Endothelial cell of umbilical vein (primary cell): Measurements from ENCODE around the gene KCNG2. TPM values are rescaled to one million over a fixed set of nuclear protein-coding genes. Genes with fewer than 3 reads are reported as not detected.

ENCODE experiments used
- BruUV-seq: library from RNA; stranded (reverse); fragments of 400-500 nt; replicated peaks from 2 replicates; lab custom pipeline; 2021; lab: Mats Ljungman, UMichigan
- CTCF ChIA-PET: fragments of 300-600, 350-600 bp; sonication (Branson Sonifier 250); formaldehyde crosslinking; loops from one replicate; lab custom pipeline; 2021; ENCODE audit warnings: antibody characterized with exemption, inconsistent platforms; lab: Charles Lee
- POLR2A ChIA-PET: fragments of 300-600, 350-600 bp; sonication (Branson Sonifier 250); formaldehyde crosslinking; loops from one replicate; lab custom pipeline; 2021; ENCODE audit warnings: antibody characterized with exemption, inconsistent platforms; lab: Charles Lee
- DNase-seq: peaks from one replicate; pipeline ENCODE4 v3.0.0-alpha.2; 2011; ENCODE audit warnings: low read depth, low spot score
- FAIRE-seq: peaks from 2 replicates; lab custom pipeline; 2011; peaks lifted over from hg19 to GRCh38; lab: Jason Lieb, UNC
- H2AFZ ChIP-seq: 2 replicates; pipeline ENCODE4 v1.6.0; 2012; ENCODE audit warnings: low read depth, low read length, control low read depth, inconsistent platforms
- H3K27ac ChIP-seq: 2 replicates; pipeline ENCODE4 v1.5.1; 2011; ENCODE audit warnings: low read depth, mild to moderate bottlenecking, control low read depth, low read length, moderate library complexity; ENCODE audit not compliant: insufficient read depth
- H3K27me3 ChIP-seq, 2 experiments: 2 replicates each; pipeline versions ENCODE4 v1.6.0 to v1.6.1; 2011; ENCODE audit warnings: low read length in 2 of 2, mixed read lengths in 1 of 2; ENCODE audit not compliant: control insufficient read depth in 2 of 2, insufficient read depth in 2 of 2
- H3K36me3 ChIP-seq, 2 experiments: 2 replicates in 1 of 2; 3 replicates in 1 of 2; pipeline ENCODE4 v1.5.1; 2011; ENCODE audit warnings: low read length in 2 of 2, mild to moderate bottlenecking in 1 of 2, moderate library complexity in 1 of 2; ENCODE audit not compliant: control insufficient read depth in 2 of 2, insufficient read depth in 2 of 2; ENCODE audit errors: extremely low read depth in 1 of 2
- H3K4me1 ChIP-seq: 3 replicates; pipeline ENCODE4 v1.5.1; 2011; ENCODE audit warnings: mild to moderate bottlenecking, low read length; ENCODE audit not compliant: control insufficient read depth, insufficient read depth; ENCODE audit errors: extremely low read depth
- H3K4me2 ChIP-seq: 2 replicates; pipeline ENCODE4 v1.6.1; 2011; ENCODE audit warnings: low read length, control low read depth, mixed read lengths; ENCODE audit not compliant: insufficient read depth
- H3K4me3 ChIP-seq, 3 experiments: fragments of 200-600 bp in 1 of 3; sonication (generic), shearing (Covaris generic) in 1 of 3; replicated peaks in 1 of 3; 2 replicates each; pipeline ENCODE4 v1.5.1; 2011 to 2016; ENCODE audit warnings: control low read depth in 3 of 3, low read length in 3 of 3, mild to moderate bottlenecking in 2 of 3, inconsistent platforms in 1 of 3, low read depth in 1 of 3, moderate library complexity in 1 of 3; ENCODE audit not compliant: insufficient read depth in 1 of 3
- H3K79me2 ChIP-seq: 2 replicates; pipeline ENCODE4 v1.6.0; 2012; ENCODE audit warnings: low read length, inconsistent platforms; ENCODE audit not compliant: control insufficient read depth, insufficient read depth
- H3K9ac ChIP-seq: replicated peaks from 2 replicates; pipeline ENCODE3; 2011; ENCODE audit warnings: low read length, control low read depth; ENCODE audit not compliant: insufficient read depth; ENCODE audit errors: extremely low read depth
- H3K9me1 ChIP-seq: replicated peaks from 3 replicates; pipeline ENCODE4 v1.6.0; 2011; ENCODE audit warnings: mild to moderate bottlenecking, low read length; ENCODE audit not compliant: control insufficient read depth, insufficient read depth; ENCODE audit errors: extremely low read depth
- H3K9me3 ChIP-seq: replicated peaks from 2 replicates; pipeline ENCODE4 v1.5.1; 2012; ENCODE audit warnings: low read length, inconsistent platforms; ENCODE audit not compliant: control insufficient read depth, insufficient read depth
- H4K20me1 ChIP-seq: replicated peaks from 2 replicates; pipeline ENCODE3; 2011; ENCODE audit warnings: mild to moderate bottlenecking, low read length; ENCODE audit not compliant: control insufficient read depth, insufficient read depth; ENCODE audit errors: extremely low read depth
- EZH2 ChIP-seq: IDR thresholded peaks from 2 replicates; pipeline ENCODE4 v1.6.1; 2012; ENCODE audit warnings: borderline replicate concordance, low read depth, mild to moderate bottlenecking, moderate library complexity, low read length, inconsistent platforms; ENCODE audit not compliant: severe bottlenecking
- FOS ChIP-seq: IDR thresholded peaks from 2 replicates; pipeline ENCODE4 v1.6.1; 2011; ENCODE audit warnings: mild to moderate bottlenecking, low read length, moderate library complexity, borderline replicate concordance; ENCODE audit not compliant: insufficient read depth
- GATA2 ChIP-seq: IDR thresholded peaks from 2 replicates; pipeline ENCODE4 v1.7.0; 2011; ENCODE audit warnings: low read depth, mild to moderate bottlenecking, moderate library complexity, mixed read lengths, low read length; ENCODE audit not compliant: insufficient read length, insufficient read depth
- JUN ChIP-seq: IDR thresholded peaks from 2 replicates; pipeline ENCODE4 v1.6.1; 2011; ENCODE audit warnings: borderline replicate concordance, low read depth; ENCODE audit not compliant: insufficient read length, insufficient read depth
- MAX ChIP-seq: IDR thresholded peaks from 2 replicates; pipeline ENCODE4 v1.6.1; 2011; ENCODE audit not compliant: insufficient read depth, insufficient read length
- MYC ChIP-seq: IDR thresholded peaks from one replicate; pipeline ENCODE4 v1.6.1; 2011; ENCODE audit warnings: mild to moderate bottlenecking, low read depth, low read length
- POLR2A ChIP-seq: IDR thresholded peaks from 2 replicates; pipeline ENCODE4 v1.6.1; 2012; ENCODE audit warnings: low read depth, mild to moderate bottlenecking, control low read depth, low read length
- POLR2AphosphoS5 ChIP-seq: IDR thresholded peaks from 2 replicates; pipeline ENCODE4 v1.6.1; 2012; ENCODE audit warnings: low read depth, mild to moderate bottlenecking, control low read depth, low read length, moderate library complexity; ENCODE audit not compliant: insufficient read depth
- dilution Hi-C: fragments of 300-500 bp; cut with MboI; formaldehyde crosslinking; loops from one replicate; pipeline ENCODE4 v1.15.0; 2019; ENCODE audit warnings: low sequenced_read_pairs; ENCODE audit not compliant: extremely low pct_ligation_motif_present
- intact Hi-C: fragments of 100-400 bp; cut with micrococcal nuclease; formaldehyde crosslinking; loops from one replicate; pipeline ENCODE4 v1.10.0; 2022
- polyA plus RNA-seq, 4 experiments: library from polyadenylated mRNA; depleted of rRNA in 3 of 4; stranded (reverse) in 3 of 4; unstranded in 1 of 4; fragments of >200 nt; gene quantifications; 2 replicates each; pipeline versions ENCODE4 v1.2.1 to v1.2.3, GENCODE V29; 2011 to 2012; ENCODE audit warnings: missing spikeins in 1 of 4
- total RNA-seq: library from RNA; stranded (reverse); gene quantifications from 2 replicates; pipeline ENCODE4 v1.2.3, GENCODE V29; 2021

Gene KCNG2
- total and polyA plus RNA-seq, 2 donors (not counting 3 experiments of a cell fraction or from before 2014, with no cell fraction given) = not detected

GRCh38 chr18:79923896-79924585 is 126.3 kb downstream of the KCNG2 start:
- Histone ChIP-seq H2AFZ (no peak overlapping the region), H3K27me3 (no peaks in the 10 kb centered on the region)
- CTCF ChIA-PET = no interaction called here

GRCh38 chr18:79924814-79925731 is 127.3 kb downstream of the KCNG2 start:
- Histone ChIP-seq H3K9ac (no peak overlapping the region), H3K4me1 (no peaks in the 10 kb centered on the region), H4K20me1 (no peaks in the 10 kb centered on the region), H3K4me3 (no peak overlapping the region), H3K9me3 (no peaks in the 10 kb centered on the region), H2AFZ (no peak overlapping the region), H3K9me1 (no peaks in the 10 kb centered on the region), H3K36me3 (peaks cover 0 to 13% of the 10 kb centered on the region in 2 experiments), H3K4me2 (no peak overlapping the region), H3K27ac (no peak overlapping the region), H3K79me2 (peaks cover 13% of the 10 kb centered on the region), H3K27me3 (no peaks in the 10 kb centered on the region)
- no TSS peak for BruUV-seq
- intact Hi-C loops (no loop called here), dilution Hi-C loops (no loop called here)
- POLR2A ChIA-PET = no interaction called here
- CTCF ChIA-PET = no interaction called here
- FAIRE-seq (no peak), DNase-seq (no peak)
- TF ChIP-seq POLR2A = no peak
- TF ChIP-seq MYC = no peak
- TF ChIP-seq FOS = no peak
- no peak for TF ChIP-seq POLR2AphosphoS5

More at GRCh38 chr18:79923896-79924585, 126.3 kb downstream of the KCNG2 start:
- Histone ChIP-seq H4K20me1 (no peaks in the 10 kb centered on the region), H3K4me1 (no peaks in the 10 kb centered on the region), H3K27ac (no peak overlapping the region), H3K4me2 (no peak overlapping the region), H3K9me3 (no peaks in the 10 kb centered on the region), H3K9me1 (no peaks in the 10 kb centered on the region), H3K79me2 (peaks cover 8% of the 10 kb centered on the region), H3K4me3 (no peak overlapping the region), H3K9ac (no peak overlapping the region), H3K36me3 (peaks cover 0 to 10% of the 10 kb centered on the region in 2 experiments)
- DNase-seq (no peak), FAIRE-seq (no peak)
- BruUV-seq = no TSS peak
- intact Hi-C loops (no loop called here), dilution Hi-C loops (no loop called here)
- no peak for TF ChIP-seq JUN
- no peak for TF ChIP-seq POLR2A
- TF ChIP-seq GATA2 = no peak
- no peak for TF ChIP-seq EZH2
- TF ChIP-seq MAX = no peak
- POLR2A ChIA-PET = no interaction called here
